ENCODE data around the gene SSH3. TPM values are rescaled to one million over a fixed set of nuclear protein-coding genes. Genes with fewer than 3 reads are reported as not detected.

SSH3 gene
- polyA plus RNA-seq, 1 donor from 2014 or later = 0.89 TPM

GRCh38 chr11:67265633-67266448 is 37.5 kb upstream of the SSH3 start:
- no peaks in the 10 kb centered on the region for H3K36me3 ChIP-seq (ENCODE audit: insufficient read depth, low read length)
- peak overlapping the region; percentile 60 for H3K9ac ChIP-seq (ENCODE audit: low read length)
- H3F3A ChIP-seq (ENCODE audit: insufficient read depth, low read length, poor library complexity, severe bottlenecking) = no peaks in the 10 kb centered on the region
- TF ChIP-seq EZH2 (IDR thresholded peaks at IDR 0.05; ENCODE audit: borderline replicate concordance, insufficient read depth, low read length, poor library complexity, severe bottlenecking) (no peak), POLR2AphosphoS5 (IDR thresholded peaks at IDR 0.05) (no peak), SMC3 (conservative IDR thresholded peaks at IDR 0.05; ENCODE audit: poor library complexity) (peak; percentile 79), RAD21 (conservative IDR thresholded peaks at IDR 0.05) (peak; percentile 70), MXI1 (conservative IDR thresholded peaks at IDR 0.05; ENCODE audit: poor library complexity, severe bottlenecking) (peak; percentile 23), TAF1 (IDR thresholded peaks at IDR 0.05; ENCODE audit: low read depth) (no peak), EP300 (conservative IDR thresholded peaks at IDR 0.05; ENCODE audit: poor library complexity, severe bottlenecking) (no peak)
- TF ChIP-seq, protein P1, sequence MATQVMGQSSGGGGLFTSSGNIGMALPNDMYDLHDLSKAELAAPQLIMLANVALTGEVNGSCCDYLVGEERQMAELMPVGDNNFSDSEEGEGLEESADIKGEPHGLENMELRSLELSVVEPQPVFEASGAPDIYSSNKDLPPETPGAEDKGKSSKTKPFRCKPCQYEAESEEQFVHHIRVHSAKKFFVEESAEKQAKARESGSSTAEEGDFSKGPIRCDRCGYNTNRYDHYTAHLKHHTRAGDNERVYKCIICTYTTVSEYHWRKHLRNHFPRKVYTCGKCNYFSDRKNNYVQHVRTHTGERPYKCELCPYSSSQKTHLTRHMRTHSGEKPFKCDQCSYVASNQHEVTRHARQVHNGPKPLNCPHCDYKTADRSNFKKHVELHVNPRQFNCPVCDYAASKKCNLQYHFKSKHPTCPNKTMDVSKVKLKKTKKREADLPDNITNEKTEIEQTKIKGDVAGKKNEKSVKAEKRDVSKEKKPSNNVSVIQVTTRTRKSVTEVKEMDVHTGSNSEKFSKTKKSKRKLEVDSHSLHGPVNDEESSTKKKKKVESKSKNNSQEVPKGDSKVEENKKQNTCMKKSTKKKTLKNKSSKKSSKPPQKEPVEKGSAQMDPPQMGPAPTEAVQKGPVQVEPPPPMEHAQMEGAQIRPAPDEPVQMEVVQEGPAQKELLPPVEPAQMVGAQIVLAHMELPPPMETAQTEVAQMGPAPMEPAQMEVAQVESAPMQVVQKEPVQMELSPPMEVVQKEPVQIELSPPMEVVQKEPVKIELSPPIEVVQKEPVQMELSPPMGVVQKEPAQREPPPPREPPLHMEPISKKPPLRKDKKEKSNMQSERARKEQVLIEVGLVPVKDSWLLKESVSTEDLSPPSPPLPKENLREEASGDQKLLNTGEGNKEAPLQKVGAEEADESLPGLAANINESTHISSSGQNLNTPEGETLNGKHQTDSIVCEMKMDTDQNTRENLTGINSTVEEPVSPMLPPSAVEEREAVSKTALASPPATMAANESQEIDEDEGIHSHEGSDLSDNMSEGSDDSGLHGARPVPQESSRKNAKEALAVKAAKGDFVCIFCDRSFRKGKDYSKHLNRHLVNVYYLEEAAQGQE (IDR thresholded peaks at IDR 0.05; ENCODE audit: borderline replicate concordance) = no peak
- TF ChIP-seq, protein P2, sequence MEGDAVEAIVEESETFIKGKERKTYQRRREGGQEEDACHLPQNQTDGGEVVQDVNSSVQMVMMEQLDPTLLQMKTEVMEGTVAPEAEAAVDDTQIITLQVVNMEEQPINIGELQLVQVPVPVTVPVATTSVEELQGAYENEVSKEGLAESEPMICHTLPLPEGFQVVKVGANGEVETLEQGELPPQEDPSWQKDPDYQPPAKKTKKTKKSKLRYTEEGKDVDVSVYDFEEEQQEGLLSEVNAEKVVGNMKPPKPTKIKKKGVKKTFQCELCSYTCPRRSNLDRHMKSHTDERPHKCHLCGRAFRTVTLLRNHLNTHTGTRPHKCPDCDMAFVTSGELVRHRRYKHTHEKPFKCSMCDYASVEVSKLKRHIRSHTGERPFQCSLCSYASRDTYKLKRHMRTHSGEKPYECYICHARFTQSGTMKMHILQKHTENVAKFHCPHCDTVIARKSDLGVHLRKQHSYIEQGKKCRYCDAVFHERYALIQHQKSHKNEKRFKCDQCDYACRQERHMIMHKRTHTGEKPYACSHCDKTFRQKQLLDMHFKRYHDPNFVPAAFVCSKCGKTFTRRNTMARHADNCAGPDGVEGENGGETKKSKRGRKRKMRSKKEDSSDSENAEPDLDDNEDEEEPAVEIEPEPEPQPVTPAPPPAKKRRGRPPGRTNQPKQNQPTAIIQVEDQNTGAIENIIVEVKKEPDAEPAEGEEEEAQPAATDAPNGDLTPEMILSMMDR (IDR thresholded peaks at IDR 0.05; ENCODE audit: poor library complexity, severe bottlenecking) = peak; percentile 88
- H2AFZ ChIP-seq (ENCODE audit: low read depth, low read length) = peak overlapping the region; percentile 9
- peak overlapping the region; percentile 1 for H3K4me2 ChIP-seq (ENCODE audit: low read length)
- peak overlapping the region; percentile 67 for H3K4me3 ChIP-seq (ENCODE audit: low read length)
- H3K27me3 ChIP-seq (ENCODE audit: insufficient read depth, low read depth, low read length) = no peaks in the 10 kb centered on the region
- H3K79me2 ChIP-seq (replicated peaks; ENCODE audit: insufficient read depth, low read length) = peaks cover 32% of the 10 kb centered on the region
- H4K20me1 ChIP-seq (ENCODE audit: insufficient read depth) = no peaks in the 10 kb centered on the region
- H3K9me2 ChIP-seq (ENCODE audit: insufficient read depth, low read length) = no peaks in the 10 kb centered on the region
- H3K9me3 ChIP-seq (ENCODE audit: low read length) = no peaks in the 10 kb centered on the region
- peak overlapping the region; percentile 24 for H3K27ac ChIP-seq (ENCODE audit: low read length)

- H3K79me2 ChIP-seq (replicated peaks; ENCODE audit: insufficient read depth, low read length) = peaks cover 32% of the 10 kb centered on the region
- peak within 1 kb of the TSS; percentile 80 for H3K4me2 ChIP-seq (ENCODE audit: low read length)
- peak within 1 kb of the TSS; percentile 93 for H3K4me3 ChIP-seq (ENCODE audit: low read length)
- TF ChIP-seq, protein P2 (IDR thresholded peaks at IDR 0.05; ENCODE audit: poor library complexity, severe bottlenecking) = no peak
- no peak for TF ChIP-seq RAD21 (conservative IDR thresholded peaks at IDR 0.05)
- TF ChIP-seq MXI1 (conservative IDR thresholded peaks at IDR 0.05; ENCODE audit: poor library complexity, severe bottlenecking) = peak; percentile 40
- TF ChIP-seq, protein P1 (IDR thresholded peaks at IDR 0.05; ENCODE audit: borderline replicate concordance) = no peak
- no peaks in the 10 kb centered on the region for H3K36me3 ChIP-seq (ENCODE audit: insufficient read depth, low read length)
- H4K20me1 ChIP-seq (ENCODE audit: insufficient read depth) = no peaks in the 10 kb centered on the region
- no peaks in the 10 kb centered on the region for H3F3A ChIP-seq (ENCODE audit: insufficient read depth, low read length, poor library complexity, severe bottlenecking)
- H3K9me3 ChIP-seq (ENCODE audit: low read length) = no peaks in the 10 kb centered on the region
- peak within 1 kb of the TSS; percentile 76 for H3K9ac ChIP-seq (ENCODE audit: low read length)
- no peaks in the 10 kb centered on the region for H3K27me3 ChIP-seq (ENCODE audit: insufficient read depth, low read depth, low read length)
- no peaks in the 10 kb centered on the region for H3K9me2 ChIP-seq (ENCODE audit: insufficient read depth, low read length)
- H2AFZ ChIP-seq (ENCODE audit: low read depth, low read length) = peak within 1 kb of the TSS; percentile 9
- H3K27ac ChIP-seq (ENCODE audit: low read length) = peak within 1 kb of the TSS; percentile 28
These were observed 36.7 kb upstream of the SSH3 start, which contains the start of gene GRK2 for GRCh38 chr11:67266449-67267187. Gene GRK2, plus strand, starts transcription at chr11:67266473. Its CDS starts 227 bp downstream, at chr11:67266700.

Data from neural cell (in vitro differentiated cells).